Measurements from ENCODE around the gene MPZL2.

The MPZL2 gene

DNA sequence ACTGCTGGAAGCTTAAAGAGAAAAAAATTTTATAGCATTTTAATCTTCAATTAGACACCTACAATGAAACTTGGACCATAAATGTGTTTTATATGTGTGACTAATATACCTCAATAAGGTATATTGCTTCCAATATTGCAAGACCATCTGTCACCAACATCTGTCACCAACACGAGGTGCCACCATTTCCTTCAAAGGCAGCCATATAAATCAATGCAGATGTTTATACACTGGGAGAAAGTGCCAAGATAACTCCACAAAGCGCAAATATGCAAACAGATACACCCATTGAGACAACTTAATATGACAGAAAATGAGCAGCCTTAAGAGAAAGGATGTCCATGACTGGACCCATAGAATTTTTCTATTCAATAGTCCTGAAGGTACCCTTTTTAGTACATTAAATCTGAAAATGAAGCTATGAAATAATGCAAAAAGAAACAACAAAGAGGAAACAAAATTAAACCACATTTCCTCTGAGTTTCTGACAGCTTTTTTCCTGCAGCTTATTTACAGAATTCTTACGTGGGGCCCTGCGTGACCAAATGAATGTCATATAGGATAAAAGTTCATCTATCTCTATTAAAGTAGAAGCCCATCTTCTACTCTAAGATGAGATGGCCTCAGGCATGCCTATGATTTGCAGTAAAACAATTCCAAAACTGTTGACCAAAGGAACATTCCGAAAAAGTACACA, 24.4 kb downstream of the MPZL2 start:
- H3K27me3 ChIP-seq (ENCODE audit: insufficient read depth, low read length), result no peaks in the 10 kb centered on the region
- H3K9me3 ChIP-seq (ENCODE audit: insufficient read depth, low read depth, low read length), result no peaks in the 10 kb centered on the region
- H3K9ac ChIP-seq (ENCODE audit: low read depth, low read length), result no peak overlapping the region
- no peak overlapping the region for H3K27ac ChIP-seq (ENCODE audit: low read length)
- no peak overlapping the region for H3K4me3 ChIP-seq (ENCODE audit: low read length)
- H3K4me1 ChIP-seq (ENCODE audit: insufficient read depth, low read length), result peaks cover 15% of the 10 kb centered on the region
- H3K36me3 ChIP-seq (ENCODE audit: insufficient read depth, low read depth, low read length), result no peaks in the 10 kb centered on the region

DNA sequence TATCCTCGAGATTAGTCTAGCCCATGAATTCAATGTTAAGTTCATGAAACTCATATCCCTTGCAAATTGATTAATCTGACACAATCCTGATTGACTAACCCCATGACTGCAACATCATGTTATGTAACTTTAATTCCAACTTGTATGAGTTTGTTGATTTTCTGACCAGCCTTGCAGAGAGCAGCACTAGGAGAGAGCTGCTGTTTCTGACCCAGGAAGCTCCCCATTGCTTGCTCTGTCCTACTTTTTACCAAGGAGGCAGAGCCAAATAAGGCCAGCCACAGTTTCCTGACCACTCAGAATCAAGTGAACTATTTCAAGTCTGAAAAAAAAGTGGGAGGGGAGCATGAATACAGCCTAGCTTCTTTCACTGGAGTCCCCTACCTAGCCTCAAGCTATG, 25.2 kb downstream of the MPZL2 start:
- peaks cover 15% of the 10 kb centered on the region for H3K4me1 ChIP-seq (ENCODE audit: insufficient read depth, low read length)
- no peak overlapping the region for H3K27ac ChIP-seq (ENCODE audit: low read length)
- peak overlapping the region; percentile 19; the same call in 1 of the 2 replicates for H3K9ac ChIP-seq (ENCODE audit: low read depth, low read length)
- H3K9me3 ChIP-seq (ENCODE audit: insufficient read depth, low read depth, low read length), result no peaks in the 10 kb centered on the region
- no peak overlapping the region for H3K4me3 ChIP-seq (ENCODE audit: low read length)
- no peaks in the 10 kb centered on the region for H3K27me3 ChIP-seq (ENCODE audit: insufficient read depth, low read length)
- no peaks in the 10 kb centered on the region for H3K36me3 ChIP-seq (ENCODE audit: insufficient read depth, low read depth, low read length)

DNA sequence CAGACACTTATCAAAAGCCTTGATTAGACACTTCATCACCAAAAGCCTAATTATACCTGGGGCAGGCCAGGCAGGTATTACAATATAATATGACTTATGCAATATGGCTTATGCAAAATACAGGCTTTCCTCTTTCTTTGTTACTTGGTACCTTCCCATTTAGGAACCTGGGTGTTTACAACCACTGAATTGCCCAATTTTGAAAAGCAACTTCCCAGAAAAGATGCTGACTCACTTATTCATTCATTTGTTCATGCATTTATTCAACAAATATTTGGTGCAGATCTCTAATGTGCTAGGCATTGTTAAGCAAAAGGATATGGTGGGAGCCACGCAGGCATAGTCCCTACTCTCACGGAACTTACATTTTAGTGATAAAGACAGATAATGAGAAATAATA, 25.7 kb downstream of the MPZL2 start:
- H3K9me3 ChIP-seq (ENCODE audit: insufficient read depth, low read depth, low read length), result no peaks in the 10 kb centered on the region
- H3K4me3 ChIP-seq (ENCODE audit: low read length), result no peak overlapping the region
- peaks cover 15% of the 10 kb centered on the region for H3K4me1 ChIP-seq (ENCODE audit: insufficient read depth, low read length)
- H3K27ac ChIP-seq (ENCODE audit: low read length), result no peak overlapping the region
- H3K27me3 ChIP-seq (ENCODE audit: insufficient read depth, low read length), result no peaks in the 10 kb centered on the region
- H3K9ac ChIP-seq (ENCODE audit: low read depth, low read length), result peak overlapping the region; percentile 19; the same call in 1 of the 2 replicates
- H3K36me3 ChIP-seq (ENCODE audit: insufficient read depth, low read depth, low read length), result no peaks in the 10 kb centered on the region

DNA sequence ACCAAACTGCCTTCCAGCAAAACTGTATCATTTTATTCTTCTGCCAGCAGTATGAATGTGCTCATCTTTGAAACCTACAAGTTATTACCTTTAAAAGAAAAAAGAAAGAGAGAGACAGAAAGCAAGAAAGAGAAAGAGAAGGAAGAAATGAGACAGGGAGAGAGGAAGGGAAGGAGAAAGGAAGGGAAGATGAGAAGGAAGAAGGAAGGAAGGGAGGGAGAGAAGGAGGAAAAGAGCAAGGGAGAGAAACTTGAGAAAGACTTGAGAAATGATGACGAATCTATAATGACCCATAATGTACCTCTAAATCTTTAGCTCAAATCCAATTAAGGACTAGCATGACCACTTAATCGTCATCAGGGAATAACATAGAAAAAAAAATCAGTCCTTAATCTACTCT, 27.9 kb downstream of the MPZL2 start:
- no peaks in the 10 kb centered on the region for H3K36me3 ChIP-seq (ENCODE audit: insufficient read depth, low read depth, low read length)
- no peaks in the 10 kb centered on the region for H3K9me3 ChIP-seq (ENCODE audit: insufficient read depth, low read depth, low read length)
- no peak overlapping the region for H3K27ac ChIP-seq (ENCODE audit: low read length)
- no peaks in the 10 kb centered on the region for H3K27me3 ChIP-seq (ENCODE audit: insufficient read depth, low read length)
- peaks cover 9% of the 10 kb centered on the region for H3K4me1 ChIP-seq (ENCODE audit: insufficient read depth, low read length)
- H3K4me3 ChIP-seq (ENCODE audit: low read length), result no peak overlapping the region
- H3K9ac ChIP-seq (ENCODE audit: low read depth, low read length), result no peak overlapping the region

DNA sequence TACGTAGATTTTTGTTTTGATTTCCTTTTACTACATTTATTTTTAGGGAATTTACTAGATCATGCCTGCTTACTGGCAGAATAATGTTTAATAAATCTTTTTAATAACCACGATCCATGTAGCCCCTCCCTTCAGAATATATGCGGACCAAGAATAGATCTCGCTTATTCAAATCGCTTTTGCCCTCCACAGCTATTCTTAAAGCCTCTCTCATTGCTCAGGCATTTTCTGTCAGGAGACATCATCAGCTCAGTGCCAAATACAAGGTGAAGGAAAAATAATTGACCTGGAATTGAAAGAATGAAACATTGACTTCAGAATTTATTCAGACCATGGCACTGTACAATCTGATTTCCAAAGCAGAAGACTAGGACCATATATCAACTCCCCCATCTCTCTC, 29.3 kb downstream of the MPZL2 start:
- no peaks in the 10 kb centered on the region for H3K27me3 ChIP-seq (ENCODE audit: insufficient read depth, low read length)
- no peak overlapping the region for H3K27ac ChIP-seq (ENCODE audit: low read length)
- peaks cover 9% of the 10 kb centered on the region; the same call in 1 of the 2 replicates for H3K4me1 ChIP-seq (ENCODE audit: insufficient read depth, low read length)
- no peaks in the 10 kb centered on the region for H3K9me3 ChIP-seq (ENCODE audit: insufficient read depth, low read depth, low read length)
- no peak overlapping the region for H3K4me3 ChIP-seq (ENCODE audit: low read length)
- no peaks in the 10 kb centered on the region for H3K36me3 ChIP-seq (ENCODE audit: insufficient read depth, low read depth, low read length)
- no peak overlapping the region for H3K9ac ChIP-seq (ENCODE audit: low read depth, low read length)

DNA sequence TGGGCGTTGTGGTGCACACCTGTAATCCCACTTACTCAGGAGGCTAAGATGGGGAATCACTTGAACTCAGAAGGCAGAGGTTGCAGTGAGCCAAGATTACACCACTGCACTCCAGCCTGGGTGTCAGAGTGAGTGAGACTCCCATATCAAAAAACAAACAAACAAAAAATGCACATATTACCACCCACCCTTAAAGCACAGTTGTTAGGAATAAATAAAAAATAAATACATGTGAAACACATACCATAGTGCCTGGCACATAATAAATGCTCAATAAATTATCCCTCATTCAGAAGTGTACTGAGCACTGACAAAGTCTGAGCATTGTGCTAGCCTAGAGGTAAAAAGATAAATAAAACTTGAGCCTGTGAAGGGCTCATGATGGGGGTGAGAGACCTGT, 30.2 kb downstream of the MPZL2 start:
- no peaks in the 10 kb centered on the region for H3K27me3 ChIP-seq (ENCODE audit: insufficient read depth, low read length)

DNA sequence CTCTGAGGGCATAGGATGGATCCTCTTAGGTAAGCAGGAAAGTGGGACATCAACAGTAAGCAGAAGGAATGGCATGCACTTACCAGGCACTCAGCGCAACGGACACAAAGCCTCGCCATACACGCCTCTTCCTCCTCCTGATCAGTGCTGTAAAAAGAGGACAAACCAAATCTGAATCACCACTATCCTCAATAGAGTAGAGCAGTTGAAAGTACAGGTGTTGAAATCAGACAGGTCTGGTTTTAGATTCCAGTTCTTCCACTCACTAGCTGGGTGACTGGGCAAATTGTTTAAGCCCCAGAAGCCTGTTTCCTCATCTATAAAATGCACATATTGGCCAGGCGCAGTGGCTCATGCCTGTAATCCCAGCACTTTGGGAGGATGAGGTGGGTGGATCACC, 30.7 kb downstream of the MPZL2 start:
- Histone ChIP-seq H3K27ac (ENCODE audit: low read length) (no peak overlapping the region), H3K36me3 (ENCODE audit: insufficient read depth, low read depth, low read length) (no peaks in the 10 kb centered on the region), H3K4me1 (ENCODE audit: insufficient read depth, low read length) (peaks cover 4% of the 10 kb centered on the region; the same call in 1 of the 2 replicates), H3K9me3 (ENCODE audit: insufficient read depth, low read depth, low read length) (no peaks in the 10 kb centered on the region), H3K4me3 (ENCODE audit: low read length) (no peak overlapping the region), H3K27me3 (ENCODE audit: insufficient read depth, low read length) (no peaks in the 10 kb centered on the region), H3K9ac (ENCODE audit: low read depth, low read length) (no peak overlapping the region)

More for the DNA sequence above, 30.2 kb downstream of the MPZL2 start:
- no peaks in the 10 kb centered on the region for H3K9me3 ChIP-seq (ENCODE audit: insufficient read depth, low read depth, low read length)
- no peaks in the 10 kb centered on the region for H3K36me3 ChIP-seq (ENCODE audit: insufficient read depth, low read depth, low read length)
- no peak overlapping the region for H3K27ac ChIP-seq (ENCODE audit: low read length)
- no peak overlapping the region for H3K4me3 ChIP-seq (ENCODE audit: low read length)
- no peak overlapping the region for H3K9ac ChIP-seq (ENCODE audit: low read depth, low read length)
- peaks cover 7% of the 10 kb centered on the region; the same call in 1 of the 2 replicates for H3K4me1 ChIP-seq (ENCODE audit: insufficient read depth, low read length)

DNA sequence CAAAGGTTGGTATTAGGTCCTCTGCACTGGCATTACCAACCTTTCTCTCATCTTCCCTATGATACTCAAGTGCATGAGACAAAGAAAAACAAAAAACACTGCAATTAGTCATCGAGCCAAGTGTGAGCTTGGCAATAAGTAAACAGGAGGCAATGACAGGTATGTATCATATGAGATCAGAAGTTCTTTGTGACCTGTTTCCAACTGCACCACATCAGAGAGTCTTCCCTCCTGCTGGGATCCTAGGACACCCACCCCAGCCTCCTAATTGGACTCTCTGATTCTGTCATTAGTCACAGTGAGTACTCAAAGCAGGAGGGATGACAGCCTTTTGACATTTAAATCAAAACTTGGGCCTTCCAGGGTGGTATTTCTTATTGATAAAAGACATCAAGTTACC, 31.4 kb downstream of the MPZL2 start:
- no peaks in the 10 kb centered on the region for H3K9me3 ChIP-seq (ENCODE audit: insufficient read depth, low read depth, low read length)
- H3K4me1 ChIP-seq (ENCODE audit: insufficient read depth, low read length), result 0 out of 2 replicates have a peak, but pooled peaks cover 2% of the 10 kb centered on the region
- H3K4me3 ChIP-seq (ENCODE audit: low read length), result no peak overlapping the region
- no peaks in the 10 kb centered on the region for H3K27me3 ChIP-seq (ENCODE audit: insufficient read depth, low read length)
- no peak overlapping the region for H3K27ac ChIP-seq (ENCODE audit: low read length)
- no peak overlapping the region for H3K9ac ChIP-seq (ENCODE audit: low read depth, low read length)
- no peaks in the 10 kb centered on the region for H3K36me3 ChIP-seq (ENCODE audit: insufficient read depth, low read depth, low read length)

DNA sequence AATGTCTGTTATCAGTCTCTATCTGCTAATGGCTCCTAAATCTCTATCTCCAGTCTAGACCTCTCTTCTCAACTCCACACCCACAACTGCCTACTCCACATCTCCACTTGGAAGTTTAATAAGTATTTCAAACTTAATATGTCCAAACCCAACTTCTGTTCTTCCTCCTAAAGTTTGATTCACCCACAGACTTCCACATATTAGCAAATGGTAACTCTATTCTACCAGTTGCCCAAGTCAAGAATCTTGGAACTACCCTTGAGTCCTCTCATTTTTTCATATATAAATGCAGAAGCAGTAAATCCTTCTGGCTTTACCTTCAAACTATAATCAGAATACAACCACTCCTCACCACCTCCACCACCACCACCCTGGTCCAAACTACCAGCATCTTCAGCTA, 32.6 kb downstream of the MPZL2 start:
- H3K27ac ChIP-seq (ENCODE audit: low read length), result no peak overlapping the region
- no peaks in the 10 kb centered on the region for H3K36me3 ChIP-seq (ENCODE audit: insufficient read depth, low read depth, low read length)
- H3K4me1 ChIP-seq (ENCODE audit: insufficient read depth, low read length), result 0 out of 2 replicates have a peak, but pooled peaks cover 2% of the 10 kb centered on the region
- H3K9me3 ChIP-seq (ENCODE audit: insufficient read depth, low read depth, low read length), result no peaks in the 10 kb centered on the region
- no peaks in the 10 kb centered on the region for H3K27me3 ChIP-seq (ENCODE audit: insufficient read depth, low read length)
- H3K4me3 ChIP-seq (ENCODE audit: low read length), result no peak overlapping the region
- H3K9ac ChIP-seq (ENCODE audit: low read depth, low read length), result no peak overlapping the region

DNA sequence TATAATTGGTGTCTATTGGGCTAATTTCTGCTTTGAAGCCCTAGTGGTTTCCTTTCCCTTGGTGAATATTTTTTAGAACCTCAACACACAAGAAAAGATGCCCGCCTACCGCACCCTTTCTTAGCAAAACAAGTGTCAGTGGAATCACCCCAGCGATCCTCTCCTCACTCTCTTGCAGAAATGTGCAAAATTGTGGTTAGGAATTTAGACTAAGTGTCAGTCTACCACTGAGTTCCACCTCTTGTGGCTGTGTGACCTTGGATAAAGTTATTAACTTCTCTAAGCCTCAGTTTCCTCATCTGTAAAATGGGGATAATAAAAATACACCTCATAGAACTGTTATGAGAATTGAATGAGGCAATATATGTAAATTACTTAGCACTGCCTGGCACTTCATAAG, 34.0 kb downstream of the MPZL2 start:
- Histone ChIP-seq H3K4me1 (ENCODE audit: insufficient read depth, low read length) (0 out of 2 replicates have a peak, but pooled peaks cover 2% of the 10 kb centered on the region), H3K27ac (ENCODE audit: low read length) (no peak overlapping the region), H3K27me3 (ENCODE audit: insufficient read depth, low read length) (no peaks in the 10 kb centered on the region), H3K4me3 (ENCODE audit: low read length) (no peak overlapping the region), H3K9ac (ENCODE audit: low read depth, low read length) (no peak overlapping the region), H3K9me3 (ENCODE audit: insufficient read depth, low read depth, low read length) (no peaks in the 10 kb centered on the region), H3K36me3 (ENCODE audit: insufficient read depth, low read depth, low read length) (no peaks in the 10 kb centered on the region)

DNA sequence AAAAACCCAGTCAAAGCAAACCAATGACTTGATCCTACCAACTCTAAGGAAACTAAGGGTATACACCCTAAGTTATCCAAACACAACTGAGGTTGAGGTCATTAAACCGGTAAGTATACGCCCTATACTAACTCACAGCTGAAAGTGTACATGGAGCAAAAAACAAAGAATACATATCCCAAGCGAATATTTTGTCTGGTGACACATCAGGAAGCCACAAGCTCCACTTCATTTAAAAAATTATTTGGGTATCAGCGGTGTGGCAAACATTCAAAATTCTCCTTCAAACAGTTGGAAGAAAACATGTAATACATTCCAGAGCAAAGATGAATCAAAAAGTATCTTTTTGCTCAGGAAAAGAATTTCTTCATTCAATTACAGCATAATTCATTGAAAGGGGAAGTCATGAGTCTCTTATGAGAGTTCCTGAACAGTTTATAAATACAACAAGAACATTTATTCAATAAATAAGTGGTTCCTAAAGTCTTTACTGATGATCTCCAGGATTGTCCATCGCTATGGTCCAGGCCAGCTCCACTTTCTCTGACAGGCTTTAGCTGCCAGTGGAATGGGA, 34.7 kb downstream of the MPZL2 start:
- no peaks in the 10 kb centered on the region for H3K27me3 ChIP-seq (ENCODE audit: insufficient read depth, low read length)
- H3K27ac ChIP-seq (ENCODE audit: low read length), result no peak overlapping the region
- no peak overlapping the region for H3K4me3 ChIP-seq (ENCODE audit: low read length)

More for the DNA sequence above, 34.7 kb downstream of the MPZL2 start:
- no peaks in the 10 kb centered on the region for H3K36me3 ChIP-seq (ENCODE audit: insufficient read depth, low read depth, low read length)
- 0 out of 2 replicates have a peak, but pooled peaks cover 2% of the 10 kb centered on the region for H3K4me1 ChIP-seq (ENCODE audit: insufficient read depth, low read length)
- no peak overlapping the region for H3K9ac ChIP-seq (ENCODE audit: low read depth, low read length)
- no peaks in the 10 kb centered on the region for H3K9me3 ChIP-seq (ENCODE audit: insufficient read depth, low read depth, low read length)

Measured in iPS-20b (cell line).